Ishikawa (cell line): ENCODE data around the gene ZNF860.

ENCODE experiments used
- EP300 ChIP-seq: IDR thresholded peaks from 2 replicates; pipeline ENCODE4 v1.6.1; 2012; ENCODE audit warnings: borderline replicate concordance
- FOXM1 ChIP-seq: IDR thresholded peaks from 2 replicates; pipeline ENCODE4 v1.6.1; 2012; ENCODE audit warnings: low read depth, borderline replicate concordance
- RAD21 ChIP-seq: IDR thresholded peaks from 2 replicates; pipeline ENCODE4 v1.6.1; 2012; ENCODE audit warnings: low read depth
- TAF1 ChIP-seq: IDR thresholded peaks from 2 replicates; pipeline ENCODE4 v1.6.1; 2012; ENCODE audit warnings: low read depth, mild to moderate bottlenecking
- TCF12 ChIP-seq: IDR thresholded peaks from 2 replicates; pipeline ENCODE4 v1.6.1; 2012; ENCODE audit warnings: low read depth
- TEAD4 ChIP-seq: IDR thresholded peaks from 2 replicates; pipeline ENCODE4 v1.6.1; 2012
- USF1 ChIP-seq: IDR thresholded peaks from 2 replicates; pipeline ENCODE4 v1.6.1; 2012
- YY1 ChIP-seq: IDR thresholded peaks from 2 replicates; pipeline ENCODE4 v1.6.1; 2012; ENCODE audit warnings: low read depth
- TF ChIP-seq, protein P1 (sequence below): IDR thresholded peaks from 2 replicates; pipeline ENCODE4 v1.6.1; 2012; ENCODE audit warnings: low read depth, mild to moderate bottlenecking

GRCh38 chr3:31959951-31960792 is 21.4 kb upstream of the ZNF860 start:
- no peak for TF ChIP-seq TCF12
- no peak for TF ChIP-seq RAD21
- no peak for TF ChIP-seq TEAD4
- no peak for TF ChIP-seq USF1
- TF ChIP-seq FOXM1 = no peak
- no peak for TF ChIP-seq EP300
- TF ChIP-seq YY1 = no peak
- TF ChIP-seq, protein P1, sequence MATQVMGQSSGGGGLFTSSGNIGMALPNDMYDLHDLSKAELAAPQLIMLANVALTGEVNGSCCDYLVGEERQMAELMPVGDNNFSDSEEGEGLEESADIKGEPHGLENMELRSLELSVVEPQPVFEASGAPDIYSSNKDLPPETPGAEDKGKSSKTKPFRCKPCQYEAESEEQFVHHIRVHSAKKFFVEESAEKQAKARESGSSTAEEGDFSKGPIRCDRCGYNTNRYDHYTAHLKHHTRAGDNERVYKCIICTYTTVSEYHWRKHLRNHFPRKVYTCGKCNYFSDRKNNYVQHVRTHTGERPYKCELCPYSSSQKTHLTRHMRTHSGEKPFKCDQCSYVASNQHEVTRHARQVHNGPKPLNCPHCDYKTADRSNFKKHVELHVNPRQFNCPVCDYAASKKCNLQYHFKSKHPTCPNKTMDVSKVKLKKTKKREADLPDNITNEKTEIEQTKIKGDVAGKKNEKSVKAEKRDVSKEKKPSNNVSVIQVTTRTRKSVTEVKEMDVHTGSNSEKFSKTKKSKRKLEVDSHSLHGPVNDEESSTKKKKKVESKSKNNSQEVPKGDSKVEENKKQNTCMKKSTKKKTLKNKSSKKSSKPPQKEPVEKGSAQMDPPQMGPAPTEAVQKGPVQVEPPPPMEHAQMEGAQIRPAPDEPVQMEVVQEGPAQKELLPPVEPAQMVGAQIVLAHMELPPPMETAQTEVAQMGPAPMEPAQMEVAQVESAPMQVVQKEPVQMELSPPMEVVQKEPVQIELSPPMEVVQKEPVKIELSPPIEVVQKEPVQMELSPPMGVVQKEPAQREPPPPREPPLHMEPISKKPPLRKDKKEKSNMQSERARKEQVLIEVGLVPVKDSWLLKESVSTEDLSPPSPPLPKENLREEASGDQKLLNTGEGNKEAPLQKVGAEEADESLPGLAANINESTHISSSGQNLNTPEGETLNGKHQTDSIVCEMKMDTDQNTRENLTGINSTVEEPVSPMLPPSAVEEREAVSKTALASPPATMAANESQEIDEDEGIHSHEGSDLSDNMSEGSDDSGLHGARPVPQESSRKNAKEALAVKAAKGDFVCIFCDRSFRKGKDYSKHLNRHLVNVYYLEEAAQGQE = no peak
- no peak for TF ChIP-seq TAF1
